OCI-LY7 (cell line): ENCODE data around the gene EXOC6B.

Experiments used
- CTCF ChIP-seq: fragments of 200-600 bp; sonication (generic); conservative IDR thresholded peaks from 2 replicates; pipeline ENCODE4 v1.5.1; 2014; ENCODE audit warnings: mild to moderate bottlenecking, antibody characterized with exemption, low read length, moderate library complexity, mixed read lengths
- EZH2phosphoT487 ChIP-seq: fragments of 200-600 bp; sonication (generic); IDR thresholded peaks from 2 replicates; pipeline ENCODE4 v1.6.1; 2018; ENCODE audit warnings: low read depth, borderline replicate concordance, mild to moderate bottlenecking, mixed run types, antibody characterized with exemption, low read length, moderate library complexity, mixed read lengths

- TF ChIP-seq CTCF (no peak), EZH2phosphoT487 (no peak)
These were observed 17.5 kb upstream of the EXOC6B start for GRCh38 chr2:72843301-72843700.
